Raji (cell line): ENCODE results near the gene EEFSEC.

ENCODE experiments used
- POLR2A ChIP-seq: IDR thresholded peaks from 2 replicates; pipeline ENCODE4 v1.6.1; 2011; ENCODE audit warnings: low read depth, low read length, control low read depth; ENCODE audit not compliant: insufficient read depth

The EEFSEC gene

GRCh38 chr3:128144512-128145187 is 8.6 kb upstream of the EEFSEC start:
- TF ChIP-seq POLR2A: no peak

- TF ChIP-seq POLR2A: no peak
Observed at GRCh38 chr3:128145279-128145678, 8.0 kb upstream of the EEFSEC start.

GRCh38 chr3:128146201-128146600 is 7.1 kb upstream of the EEFSEC start:
- TF ChIP-seq POLR2A: no peak

GRCh38 chr3:128149650-128150049 is 3.6 kb upstream of the EEFSEC start:
- TF ChIP-seq POLR2A: no peak

GRCh38 chr3:128151758-128152274 is 1.5 kb upstream of the EEFSEC start:
- no peak for TF ChIP-seq POLR2A

- no peak for TF ChIP-seq POLR2A
Observed at GRCh38 chr3:128152419-128153155, 694 bp upstream of the EEFSEC start.

GRCh38 chr3:128155616-128156360 is 2.5 kb downstream of the EEFSEC start:
- no peak for TF ChIP-seq POLR2A

- no peak for TF ChIP-seq POLR2A
Observed at GRCh38 chr3:128160661-128161060, 7.4 kb downstream of the EEFSEC start.

GRCh38 chr3:128163432-128163831 is 10.2 kb downstream of the EEFSEC start:
- TF ChIP-seq POLR2A: no peak

GRCh38 chr3:128166971-128167453 is 13.7 kb downstream of the EEFSEC start:
- no peak for TF ChIP-seq POLR2A

- TF ChIP-seq POLR2A: no peak
Observed at GRCh38 chr3:128167646-128167972, 14.3 kb downstream of the EEFSEC start.

GRCh38 chr3:128167973-128168674 is 14.8 kb downstream of the EEFSEC start:
- TF ChIP-seq POLR2A: no peak

GRCh38 chr3:128168836-128169235 is 15.6 kb downstream of the EEFSEC start:
- no peak for TF ChIP-seq POLR2A

- no peak for TF ChIP-seq POLR2A
Observed at GRCh38 chr3:128170866-128171516, 17.7 kb downstream of the EEFSEC start.

- TF ChIP-seq POLR2A: no peak
Observed at GRCh38 chr3:128173200-128173599, 19.9 kb downstream of the EEFSEC start.

GRCh38 chr3:128173849-128174248 is 20.6 kb downstream of the EEFSEC start:
- no peak for TF ChIP-seq POLR2A
